Measurements from ENCODE around the gene ADGRV1. TPM values are rescaled to one million over a fixed set of nuclear protein-coding genes. Genes with fewer than 3 reads are reported as not detected.

ADGRV1 gene
- total RNA-seq, 1 experiment from 2014 or later = 1.8 TPM

GRCh38 chr5:91150636-91151035 lies 592.0 kb downstream of the ADGRV1 start:
- DNase-seq (ENCODE audit: low read depth) = no peak
- in situ Hi-C loops (cut with HindIII; ENCODE audit: low pct_unique_long_range_greater_than_20kb, low sequenced_read_pairs) = no loop called here

DNA sequence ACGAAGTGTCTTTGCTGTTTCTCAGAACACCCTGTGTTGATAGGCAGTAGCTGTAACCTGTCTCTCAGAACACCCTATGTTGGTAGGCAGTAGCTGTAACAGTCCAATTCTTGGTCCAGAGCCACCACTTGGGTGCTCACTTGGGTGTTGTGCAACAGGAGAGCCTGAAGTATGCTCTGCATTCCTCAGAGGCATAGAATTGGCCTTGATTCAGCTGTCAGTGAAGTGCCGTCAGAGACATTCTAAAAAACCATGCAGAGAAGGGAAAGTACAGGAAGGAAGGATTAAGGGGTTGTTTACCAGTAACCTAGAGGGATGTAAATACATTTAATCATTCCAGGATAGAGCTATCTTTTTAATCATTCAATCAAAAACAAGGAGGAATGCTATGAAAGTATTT lies 593.4 kb downstream of the ADGRV1 start:
- in situ Hi-C loops (cut with HindIII; ENCODE audit: low pct_unique_long_range_greater_than_20kb, low sequenced_read_pairs) = no loop called here
- peak; percentile 38 for DNase-seq (ENCODE audit: low read depth)

- no peak for DNase-seq (ENCODE audit: low read depth)
- in situ Hi-C loops (cut with HindIII; ENCODE audit: low pct_unique_long_range_greater_than_20kb, low sequenced_read_pairs) = no loop called here
Observed at GRCh38 chr5:91154338-91154737, 595.7 kb downstream of the ADGRV1 start.

- no peak for DNase-seq (ENCODE audit: low read depth)
- in situ Hi-C loops (cut with HindIII; ENCODE audit: low pct_unique_long_range_greater_than_20kb, low sequenced_read_pairs) = no loop called here
Observed at GRCh38 chr5:91155274-91155673, 596.7 kb downstream of the ADGRV1 start.

- no peak for DNase-seq (ENCODE audit: low read depth)
- in situ Hi-C loops (cut with HindIII; ENCODE audit: low pct_unique_long_range_greater_than_20kb, low sequenced_read_pairs) = no loop called here
Observed at GRCh38 chr5:91156242-91156641, 597.6 kb downstream of the ADGRV1 start.

- in situ Hi-C loops (cut with HindIII; ENCODE audit: low pct_unique_long_range_greater_than_20kb, low sequenced_read_pairs) = no loop called here
- no peak for DNase-seq (ENCODE audit: low read depth)
Observed at GRCh38 chr5:91158011-91158410, 599.4 kb downstream of the ADGRV1 start.

DNA sequence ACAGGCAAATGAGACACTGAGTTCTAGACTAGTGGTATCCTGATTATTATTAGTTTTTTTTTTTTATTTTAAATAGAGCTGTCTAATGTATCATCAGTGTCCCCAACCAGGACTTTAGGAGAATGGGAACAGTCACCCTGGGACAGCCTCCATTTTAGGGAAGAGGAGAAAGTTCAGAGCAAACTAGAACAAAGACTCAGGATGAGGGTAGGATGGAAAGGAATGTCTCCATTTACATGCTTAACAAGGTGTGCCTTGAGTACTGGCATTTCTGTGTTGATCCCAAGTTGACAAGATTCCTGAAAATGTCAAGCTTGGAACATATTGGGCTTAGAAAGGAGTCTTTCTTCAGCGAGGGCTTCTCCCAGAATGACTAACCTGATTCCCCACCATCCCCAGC lies 601.0 kb downstream of the ADGRV1 start:
- in situ Hi-C loops (cut with HindIII; ENCODE audit: low pct_unique_long_range_greater_than_20kb, low sequenced_read_pairs) = no loop called here
- no peak for DNase-seq (ENCODE audit: low read depth)

DNA sequence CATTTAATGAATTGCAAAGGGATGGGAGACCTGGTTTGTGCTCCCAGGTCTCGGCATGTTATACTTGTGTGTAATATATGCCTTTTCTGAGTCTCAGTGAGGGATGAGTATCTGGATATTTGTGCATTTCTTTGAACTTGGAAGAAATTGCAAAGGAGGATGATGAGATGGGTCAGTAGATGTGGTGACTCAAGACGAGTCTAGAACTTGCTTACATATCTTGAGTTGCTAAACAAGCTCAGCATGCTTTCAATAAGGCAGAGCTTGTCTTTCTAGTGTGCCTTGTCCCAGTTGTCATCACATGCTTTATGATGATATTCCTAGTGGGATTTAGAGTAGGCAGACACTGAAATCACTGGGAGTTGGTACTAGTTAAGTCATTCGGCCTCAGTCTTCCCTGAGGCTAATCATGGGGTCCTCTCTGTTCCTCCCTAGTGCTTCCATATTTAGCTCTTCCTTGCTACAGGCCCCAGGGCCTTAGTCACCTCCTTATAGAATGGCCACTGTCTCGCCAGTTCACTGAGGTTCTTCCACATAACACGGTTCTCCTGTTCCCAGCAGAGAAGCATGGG lies 602.2 kb downstream of the ADGRV1 start:
- no peak for DNase-seq (ENCODE audit: low read depth)
- in situ Hi-C loops (cut with HindIII; ENCODE audit: low pct_unique_long_range_greater_than_20kb, low sequenced_read_pairs) = no loop called here

DNA sequence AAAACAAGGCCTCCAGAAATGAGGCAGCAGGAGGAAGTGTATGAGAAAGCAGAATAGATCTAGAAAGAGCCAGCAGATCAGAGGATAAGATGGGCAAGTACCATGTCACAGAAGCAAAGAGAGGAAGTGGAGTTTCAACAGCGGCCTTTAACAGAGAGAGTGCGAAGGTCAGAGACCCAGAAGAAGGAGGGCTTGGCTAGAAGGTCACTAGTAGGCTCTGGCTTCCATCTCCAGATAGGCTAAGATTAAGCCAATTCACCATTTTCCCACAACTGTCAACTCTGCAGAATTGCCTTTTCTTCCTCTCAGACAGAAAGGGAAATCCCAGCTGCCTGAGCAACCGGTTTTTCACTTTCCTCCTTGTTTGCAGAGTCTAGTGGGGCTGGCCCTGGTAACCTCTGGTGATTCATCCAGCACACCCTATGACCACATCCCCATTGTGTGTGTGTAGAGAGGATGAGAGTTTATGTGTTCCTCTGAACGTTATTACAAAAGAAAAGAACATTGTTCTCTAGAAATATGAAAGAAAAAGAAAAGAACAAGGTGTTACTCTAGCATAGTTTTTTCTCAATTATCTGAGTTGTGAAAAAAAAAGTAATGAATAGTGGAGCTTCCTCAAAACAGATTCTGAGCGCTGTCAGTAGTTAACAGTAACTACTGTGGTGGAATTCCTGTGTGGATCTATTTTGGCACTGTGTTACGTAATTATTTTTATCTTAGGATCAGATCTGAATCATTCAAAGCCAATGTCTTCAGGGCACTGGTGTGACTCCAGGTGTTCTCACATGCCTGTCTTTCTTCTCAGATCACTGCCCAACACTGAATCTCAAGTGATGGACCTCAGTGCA lies 604.2 kb downstream of the ADGRV1 start:
- DNase-seq (ENCODE audit: low read depth) = peak; percentile 88
- in situ Hi-C loops (cut with HindIII; ENCODE audit: low pct_unique_long_range_greater_than_20kb, low sequenced_read_pairs) = no loop called here

- DNase-seq (ENCODE audit: low read depth) = no peak
- in situ Hi-C loops (cut with HindIII; ENCODE audit: low pct_unique_long_range_greater_than_20kb, low sequenced_read_pairs) = no loop called here
Observed at GRCh38 chr5:91164424-91164823, 605.8 kb downstream of the ADGRV1 start.

DNA sequence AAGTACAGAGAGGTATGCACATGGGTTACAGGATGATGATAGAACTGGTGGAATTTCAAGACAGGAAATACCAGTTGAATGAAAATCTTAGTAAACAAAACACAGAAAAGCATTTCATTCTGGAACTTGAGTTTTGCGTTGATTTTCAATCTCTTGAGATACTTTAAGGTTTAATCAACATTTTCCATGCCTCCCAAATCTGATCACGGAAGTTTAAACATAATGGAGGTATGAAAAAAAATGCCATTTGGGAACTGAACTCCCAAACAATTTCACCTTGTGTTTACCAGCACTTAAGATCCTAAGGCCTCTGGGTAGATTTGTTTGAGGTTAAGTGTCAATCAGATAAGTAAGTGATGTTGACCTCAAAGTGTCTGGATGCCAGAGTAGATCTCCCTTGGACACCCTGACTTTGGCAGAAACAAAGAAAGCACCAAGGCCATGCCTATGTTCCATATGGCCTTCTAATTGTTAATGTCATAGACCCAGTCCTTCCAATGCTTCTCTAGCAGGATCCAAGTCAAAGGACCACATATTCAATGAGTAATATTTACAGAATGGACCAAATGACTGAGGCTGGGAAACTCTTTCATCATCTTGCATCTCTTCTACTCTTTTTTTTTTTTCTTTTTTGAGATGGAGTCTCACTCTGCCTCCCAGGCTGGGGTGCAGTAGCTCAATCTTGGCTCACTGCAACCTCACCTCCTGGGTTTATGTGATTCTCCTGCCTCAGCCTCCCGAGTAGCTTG lies 607.6 kb downstream of the ADGRV1 start:
- in situ Hi-C loops (cut with HindIII; ENCODE audit: low pct_unique_long_range_greater_than_20kb, low sequenced_read_pairs) = no loop called here
- DNase-seq (ENCODE audit: low read depth) = no peak

GRCh38 chr5:91168859-91169258 lies 610.3 kb downstream of the ADGRV1 start:
- in situ Hi-C loops (cut with HindIII; ENCODE audit: low pct_unique_long_range_greater_than_20kb, low sequenced_read_pairs) = no loop called here
- DNase-seq (ENCODE audit: low read depth) = no peak

GRCh38 chr5:91170266-91170665 lies 611.7 kb downstream of the ADGRV1 start:
- in situ Hi-C loops (cut with HindIII; ENCODE audit: low pct_unique_long_range_greater_than_20kb, low sequenced_read_pairs) = no loop called here
- no peak for DNase-seq (ENCODE audit: low read depth)

DNA sequence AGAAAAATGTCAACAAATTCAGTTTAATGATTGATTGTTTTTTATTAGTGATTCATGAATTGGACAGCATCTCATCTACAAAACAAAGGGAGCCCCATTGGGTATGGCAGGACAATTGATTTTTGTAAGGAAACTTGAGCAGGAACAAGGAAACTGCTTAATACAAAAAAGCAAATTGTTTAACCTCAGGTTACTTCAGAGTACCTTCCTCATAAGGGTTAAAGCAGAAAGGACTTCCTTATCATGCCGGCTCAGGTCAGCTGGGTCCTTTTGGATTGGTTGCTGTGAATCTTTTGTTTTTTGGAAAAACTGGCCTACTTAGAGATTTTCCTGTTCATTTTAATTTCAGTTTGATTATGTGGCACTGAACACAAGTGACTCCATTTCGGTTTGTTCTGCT lies 612.7 kb downstream of the ADGRV1 start:
- in situ Hi-C loops (cut with HindIII; ENCODE audit: low pct_unique_long_range_greater_than_20kb, low sequenced_read_pairs) = no loop called here
- no peak for DNase-seq (ENCODE audit: low read depth)

DNA sequence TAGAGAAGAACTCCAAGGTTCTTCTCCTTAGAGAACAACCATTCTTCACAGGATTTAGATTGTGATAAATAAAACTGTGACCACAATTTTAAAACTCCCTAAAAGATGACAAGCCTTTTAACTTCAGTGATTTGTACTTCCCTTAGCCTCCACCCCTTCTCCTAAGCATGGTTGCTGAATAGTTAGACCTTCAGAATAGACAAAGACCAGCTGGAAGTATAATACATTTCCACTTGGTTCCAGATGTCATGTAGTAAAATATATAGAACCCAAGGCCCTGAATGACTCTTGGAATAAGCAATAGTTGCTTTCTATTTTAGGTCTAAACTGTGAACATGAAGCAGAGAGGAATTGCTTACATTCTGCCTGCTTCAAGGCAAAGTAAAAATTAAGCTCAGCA lies 615.8 kb downstream of the ADGRV1 start:
- no peak for DNase-seq (ENCODE audit: low read depth)
- in situ Hi-C loops (cut with HindIII; ENCODE audit: low pct_unique_long_range_greater_than_20kb, low sequenced_read_pairs) = no loop called here

- in situ Hi-C loops (cut with HindIII; ENCODE audit: low pct_unique_long_range_greater_than_20kb, low sequenced_read_pairs) = no loop called here
- DNase-seq (ENCODE audit: low read depth) = no peak
Observed at GRCh38 chr5:91175708-91176107, 617.1 kb downstream of the ADGRV1 start.

- in situ Hi-C loops (cut with HindIII; ENCODE audit: low pct_unique_long_range_greater_than_20kb, low sequenced_read_pairs) = no loop called here
- DNase-seq (ENCODE audit: low read depth) = peak; percentile 20
Observed at GRCh38 chr5:91176288-91177016, 617.9 kb downstream of the ADGRV1 start.

- DNase-seq (ENCODE audit: low read depth) = no peak
- in situ Hi-C loops (cut with HindIII; ENCODE audit: low pct_unique_long_range_greater_than_20kb, low sequenced_read_pairs) = no loop called here
Observed at GRCh38 chr5:91177085-91177484, 618.5 kb downstream of the ADGRV1 start.

DNA sequence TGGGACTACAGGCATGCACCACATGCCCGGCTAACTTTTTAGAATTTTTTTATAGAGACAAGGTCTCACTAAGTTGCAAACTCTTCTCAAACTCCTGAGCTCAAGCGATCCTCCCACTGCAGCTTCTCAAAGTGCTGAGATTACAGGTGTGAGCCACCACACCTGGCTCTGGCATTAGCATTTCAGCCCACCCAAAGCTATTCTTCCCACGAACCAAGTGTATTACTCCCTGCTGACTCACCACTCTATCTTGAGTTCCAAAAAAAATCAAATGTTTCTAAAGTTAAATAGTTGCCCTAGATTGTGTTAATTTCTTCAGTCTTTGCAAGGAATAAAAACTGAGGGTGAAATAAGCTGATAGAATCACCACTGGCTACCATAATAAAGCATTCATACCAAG lies 619.0 kb downstream of the ADGRV1 start:
- no peak for DNase-seq (ENCODE audit: low read depth)
- in situ Hi-C loops (cut with HindIII; ENCODE audit: low pct_unique_long_range_greater_than_20kb, low sequenced_read_pairs) = no loop called here
